HG03342 (cell line): Measurements from ENCODE around the gene OXGR1.
"Not testable (repeated sequence)": the region's sequence is repeated elsewhere in the genome, so short reads cannot be mapped to it uniquely, and the experiment has no call there.

ENCODE experiments used
- ATAC-seq: cut with Tn5 transposase; IDR thresholded peaks from one replicate; pipeline ENCODE4 v1.9.1; 2021; ENCODE audit warnings: mild to moderate bottlenecking, moderate library complexity; ENCODE audit not compliant: unreplicated experiment

OXGR1 gene

GRCh38 chr13:96994017-96994857 is at the start of gene OXGR1:
Gene OXGR1 (minus strand): TSS chr13:96994476. CDS start chr13:96987759, 6,717 bp downstream.
- ATAC-seq, result no peak

GRCh38 chr13:97043302-97043701 is 49.0 kb upstream of the OXGR1 start:
- ATAC-seq, result no peak

GRCh38 chr13:97030705-97031452 is 36.6 kb upstream of the OXGR1 start:
- ATAC-seq, result no peak

- peak; percentile 58 for ATAC-seq
Measured at GRCh38 chr13:97028441-97029299, 34.4 kb upstream of the OXGR1 start.

- ATAC-seq, result no peak
Measured at GRCh38 chr13:97027162-97027554, 32.9 kb upstream of the OXGR1 start.

- ATAC-seq, result no peak
Measured at GRCh38 chr13:97026531-97027161, 32.4 kb upstream of the OXGR1 start.

GRCh38 chr13:97023812-97024211 is 29.5 kb upstream of the OXGR1 start:
- not testable (repeated sequence) for ATAC-seq

- ATAC-seq, result no peak
Measured at GRCh38 chr13:97023117-97023516, 28.8 kb upstream of the OXGR1 start.

- no peak for ATAC-seq
Measured at GRCh38 chr13:97021241-97021640, 27.0 kb upstream of the OXGR1 start.

GRCh38 chr13:97020689-97021240 is 26.5 kb upstream of the OXGR1 start:
- ATAC-seq, result no peak

GRCh38 chr13:97020194-97020593 is 25.9 kb upstream of the OXGR1 start:
- ATAC-seq, result no peak

- ATAC-seq, result no peak
Measured at GRCh38 chr13:97019236-97019635, 25.0 kb upstream of the OXGR1 start.

GRCh38 chr13:97018029-97018819 is 23.9 kb upstream of the OXGR1 start:
- ATAC-seq, result peak; percentile 93

- ATAC-seq, result no peak
Measured at GRCh38 chr13:97017322-97017721, 23.0 kb upstream of the OXGR1 start.

GRCh38 chr13:97015661-97016350 is 21.5 kb upstream of the OXGR1 start:
- ATAC-seq, result no peak

- no peak for ATAC-seq
Measured at GRCh38 chr13:97012251-97013048, 18.2 kb upstream of the OXGR1 start.

GRCh38 chr13:97011446-97012131 is 17.3 kb upstream of the OXGR1 start:
- ATAC-seq, result no peak

GRCh38 chr13:97008643-97009042 is 14.4 kb upstream of the OXGR1 start:
- ATAC-seq, result no peak
